Stimulated activated CD4-positive, alpha-beta T cell treated with anti-CD3 and anti-CD28 coated beads, Interleukin-4, amount 100 ng/mL, for 1 hour (primary cell): ENCODE data around the gene CDH22.

ENCODE experiments used
- DNase-seq: peaks from one replicate; pipeline ENCODE4 v3.0.0-alpha.2; 2020

The CDH22 gene

DNA sequence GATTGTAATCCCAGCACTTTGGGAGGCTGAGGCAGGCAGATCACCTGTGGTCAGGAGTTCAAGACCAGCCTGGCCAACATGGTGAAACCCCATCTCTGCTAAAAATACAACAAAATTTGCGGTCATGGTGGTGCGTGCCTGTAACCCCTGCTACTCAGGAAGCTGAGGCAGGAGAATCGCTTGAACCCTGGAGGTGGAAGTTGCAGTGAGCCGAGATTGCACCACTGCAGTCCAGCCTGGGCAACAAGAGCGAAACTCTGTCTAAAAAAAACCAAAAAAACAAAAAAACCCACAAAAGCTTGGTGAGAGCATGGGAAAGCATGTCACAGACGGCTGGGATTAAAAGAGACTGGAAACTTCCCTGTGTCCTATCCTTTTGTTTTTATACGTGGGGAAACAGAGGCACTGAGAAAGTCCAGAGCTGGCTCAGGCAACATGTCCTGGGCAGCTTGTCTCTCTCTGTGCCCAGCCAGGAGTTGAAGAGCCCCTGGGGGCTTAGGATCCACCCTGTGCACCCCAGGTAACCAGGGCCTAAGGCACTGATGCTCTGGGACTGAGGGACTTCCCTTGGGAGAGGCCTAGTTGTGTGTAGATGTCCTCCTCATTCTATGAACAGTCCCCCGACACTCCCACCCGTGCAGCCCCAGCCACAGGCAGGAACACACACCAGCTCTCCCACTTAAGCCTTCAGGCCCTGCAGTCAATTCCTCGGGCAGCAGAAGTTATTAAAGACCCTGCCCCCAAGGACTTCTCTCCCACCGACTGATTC lies 174.2 kb downstream of the CDH22 start:
- DNase-seq: no peak

DNA sequence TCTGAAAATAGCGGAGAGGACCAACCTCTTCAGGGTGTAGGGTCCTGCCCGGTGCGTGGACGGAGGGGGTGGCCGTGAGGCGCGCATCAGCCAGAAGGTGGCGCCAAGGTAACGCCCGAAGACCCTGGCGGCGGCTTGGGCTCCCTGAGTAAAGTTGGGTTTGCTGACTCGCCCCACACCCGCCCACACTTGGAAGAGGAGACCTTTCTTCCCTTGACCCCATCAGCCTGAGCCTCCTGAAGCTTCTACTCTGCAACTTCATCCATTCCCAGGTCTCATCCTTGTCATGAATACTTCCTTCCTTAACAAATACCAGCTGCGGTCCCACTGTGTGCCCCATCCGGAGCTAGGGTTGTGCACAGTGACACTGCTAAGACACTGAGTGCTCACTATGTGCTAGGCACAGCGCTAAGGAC lies 175.6 kb downstream of the CDH22 start:
- DNase-seq: peak; percentile 60

- no peak for DNase-seq
Measured at GRCh38 chr20:46131396-46131795, 176.9 kb downstream of the CDH22 start.

- DNase-seq: no peak
Measured at GRCh38 chr20:46130534-46130933, 177.8 kb downstream of the CDH22 start.

DNA sequence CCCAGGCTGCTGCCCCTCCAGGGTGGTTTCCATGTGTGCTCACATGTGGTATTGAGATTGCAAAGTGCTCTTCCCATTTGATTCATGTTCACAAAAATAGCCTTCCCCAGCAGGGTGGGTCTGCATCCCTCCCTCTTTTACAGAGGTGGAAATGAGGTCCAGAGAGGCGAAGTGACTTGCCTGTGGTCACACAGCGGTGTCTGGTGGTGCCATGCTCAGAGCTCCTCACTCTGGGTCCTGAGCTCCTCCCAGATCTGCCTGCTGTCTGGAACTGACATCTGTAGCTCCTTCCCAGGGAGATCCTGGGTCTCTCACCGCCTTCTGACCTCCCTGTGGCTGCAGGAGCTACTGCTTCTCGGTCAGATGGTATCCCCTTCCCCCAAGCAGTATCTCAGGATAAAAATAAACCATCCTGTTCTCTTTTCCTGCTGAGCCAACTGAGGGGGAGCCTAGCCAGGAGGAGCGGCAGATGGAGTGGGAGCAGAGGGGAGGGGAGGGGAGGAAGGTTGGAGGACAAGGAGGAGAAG lies 178.3 kb downstream of the CDH22 start:
- DNase-seq: no peak

GRCh38 chr20:46128310-46129151 lies 179.8 kb downstream of the CDH22 start:
- DNase-seq: no peak

- no peak for DNase-seq
Measured at GRCh38 chr20:46127396-46128010, 180.8 kb downstream of the CDH22 start.

GRCh38 chr20:46126440-46127056 lies 181.8 kb downstream of the CDH22 start:
- no peak for DNase-seq
